ENCODE data around the gene TBK1.

- TF ChIP-seq POLR2A (IDR thresholded peaks at IDR 0.05; ENCODE audit: low read depth, low read length) (no peak), POLR2AphosphoS5 (IDR thresholded peaks at IDR 0.05; ENCODE audit: low read depth, low read length) (no peak), TAF1 (IDR thresholded peaks at IDR 0.05; ENCODE audit: borderline replicate concordance, low read depth, low read length) (no peak)
Measured at GRCh38 chr12:64476844-64477243, 24.9 kb downstream of the TBK1 start.

Measured in GM12892 (cell line).